Gastroesophageal sphincter (tissue), 3 donors: ENCODE results near the gene ZNF568.

ENCODE experiments used
- EP300 ChIP-seq: sonication (generic); formaldehyde crosslinking; IDR thresholded peaks from one replicate; pipeline ENCODE4 v1.6.1; 2017; ENCODE audit warnings: antibody characterized with exemption, mild to moderate bottlenecking
- POLR2A ChIP-seq, 2 donors: fragments of 450-650 bp; IDR thresholded peaks; one replicate each; pipeline ENCODE4 v1.6.1; 2017; ENCODE audit warnings: antibody characterized with exemption in 2 of 2, mild to moderate bottlenecking in 2 of 2, moderate library complexity in 1 of 2
- TF ChIP-seq, protein P1 (sequence below), 4 experiments: fragments of 200-600 bp in 2 of 4; fragments of 450-650 bp in 2 of 4; sonication (generic) in 1 of 4; IDR thresholded peaks; one replicate each; pipeline ENCODE4 v1.5.1; 2017 to 2019; ENCODE audit warnings: antibody characterized with exemption in 4 of 4, mild to moderate bottlenecking in 2 of 4, moderate library complexity in 2 of 4

DNA sequence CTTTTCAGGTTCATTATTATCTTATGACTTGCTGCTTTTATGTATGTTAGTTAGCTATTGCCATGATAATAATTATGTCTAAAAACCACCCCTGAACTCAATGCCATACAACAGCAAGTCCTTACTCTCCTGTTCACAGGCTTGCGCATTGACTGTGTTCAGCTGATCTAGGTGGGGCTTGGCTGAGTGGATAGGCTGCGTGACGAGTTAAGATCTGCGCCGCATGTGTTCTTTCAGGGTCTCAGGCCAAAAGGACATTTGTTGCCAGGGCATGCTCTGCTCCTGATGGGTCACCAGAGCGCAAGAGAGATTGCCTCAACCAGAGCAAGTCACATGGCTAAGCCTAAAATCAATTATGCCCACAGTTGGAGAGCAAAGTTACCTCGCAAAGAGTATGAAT, 859 bp downstream of the ZNF568 start:
- TF ChIP-seq POLR2A (IDR thresholded peaks at IDR 0.05) (no peak), EP300 (no peak)
- TF ChIP-seq, protein P1, sequence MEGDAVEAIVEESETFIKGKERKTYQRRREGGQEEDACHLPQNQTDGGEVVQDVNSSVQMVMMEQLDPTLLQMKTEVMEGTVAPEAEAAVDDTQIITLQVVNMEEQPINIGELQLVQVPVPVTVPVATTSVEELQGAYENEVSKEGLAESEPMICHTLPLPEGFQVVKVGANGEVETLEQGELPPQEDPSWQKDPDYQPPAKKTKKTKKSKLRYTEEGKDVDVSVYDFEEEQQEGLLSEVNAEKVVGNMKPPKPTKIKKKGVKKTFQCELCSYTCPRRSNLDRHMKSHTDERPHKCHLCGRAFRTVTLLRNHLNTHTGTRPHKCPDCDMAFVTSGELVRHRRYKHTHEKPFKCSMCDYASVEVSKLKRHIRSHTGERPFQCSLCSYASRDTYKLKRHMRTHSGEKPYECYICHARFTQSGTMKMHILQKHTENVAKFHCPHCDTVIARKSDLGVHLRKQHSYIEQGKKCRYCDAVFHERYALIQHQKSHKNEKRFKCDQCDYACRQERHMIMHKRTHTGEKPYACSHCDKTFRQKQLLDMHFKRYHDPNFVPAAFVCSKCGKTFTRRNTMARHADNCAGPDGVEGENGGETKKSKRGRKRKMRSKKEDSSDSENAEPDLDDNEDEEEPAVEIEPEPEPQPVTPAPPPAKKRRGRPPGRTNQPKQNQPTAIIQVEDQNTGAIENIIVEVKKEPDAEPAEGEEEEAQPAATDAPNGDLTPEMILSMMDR (IDR thresholded peaks at IDR 0.05) = no peak
